IPS DF 4.7 (cell line): ENCODE results near the gene ENOPH1.

Source experiments
- DNase-seq: peaks from one replicate; pipeline ENCODE4 v3.0.0-alpha.2; 2013; ENCODE audit warnings: low spot score; ENCODE audit errors: extremely low read depth

Gene ENOPH1

DNA sequence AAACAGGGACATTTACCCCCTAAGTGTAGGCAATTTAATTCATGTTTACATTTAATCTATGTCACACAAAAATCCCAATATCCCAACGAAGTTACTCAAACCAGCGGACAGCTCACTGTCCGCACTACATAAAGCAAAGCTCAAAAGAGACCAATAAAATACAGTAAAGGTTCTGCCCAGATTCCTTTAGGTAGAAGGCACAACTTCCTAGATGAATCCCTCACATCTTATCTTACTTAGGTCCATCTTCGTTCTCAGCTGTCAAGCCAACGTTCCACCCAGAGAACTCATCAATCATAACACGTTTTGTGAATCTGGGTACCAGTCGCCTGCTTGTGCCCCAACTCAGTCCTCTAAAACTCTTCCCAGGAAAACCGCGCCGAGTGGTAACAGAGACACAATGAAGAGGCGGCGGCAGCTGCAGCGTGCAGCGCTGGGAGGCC, 1.8 kb upstream of the ENOPH1 start:
- DNase-seq: no peak

DNA sequence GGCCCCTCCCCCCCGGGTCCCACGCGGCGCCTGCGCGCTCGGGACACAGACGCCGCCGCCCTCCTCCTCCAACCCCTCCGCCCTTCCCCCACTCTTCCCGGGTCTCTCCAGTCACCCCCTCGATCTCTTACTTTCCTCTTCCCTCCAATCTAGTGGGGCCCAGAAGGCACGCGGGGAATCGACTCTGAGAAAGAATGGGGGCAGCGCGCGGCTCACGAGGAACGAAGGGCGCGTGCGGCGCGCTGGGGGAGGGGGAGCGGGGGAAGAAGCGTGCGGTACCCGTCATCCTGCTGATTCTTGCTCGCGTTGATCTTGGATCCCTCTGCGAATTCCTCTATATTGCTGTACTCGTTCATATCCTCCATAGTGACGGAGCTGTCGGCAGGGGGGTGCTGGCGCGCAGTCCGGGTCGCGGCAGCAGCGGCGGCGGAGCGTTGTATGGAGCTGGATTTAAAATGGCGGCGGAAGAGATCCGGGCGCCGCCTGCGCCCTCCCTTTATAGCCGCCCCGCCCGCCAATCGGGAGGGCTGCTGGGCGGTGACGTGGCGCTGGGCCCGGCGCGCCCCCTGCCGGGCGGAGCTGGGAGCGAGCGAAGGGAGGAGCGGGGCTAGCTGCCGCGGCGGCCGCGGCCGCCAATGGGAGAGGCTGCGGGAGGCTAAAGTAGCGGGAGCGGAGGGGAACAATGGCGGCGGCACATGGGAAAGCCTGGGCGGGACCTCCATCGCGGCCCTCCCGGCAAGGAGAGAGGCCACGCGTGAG, 1.2 kb upstream of the ENOPH1 start:
- no peak for DNase-seq

- DNase-seq: no peak
Observed at GRCh38 chr4:82429728-82430192, 630 bp upstream of the ENOPH1 start.

- no peak for DNase-seq
Observed at GRCh38 chr4:82430964-82431745, 765 bp downstream of the ENOPH1 start.

DNA sequence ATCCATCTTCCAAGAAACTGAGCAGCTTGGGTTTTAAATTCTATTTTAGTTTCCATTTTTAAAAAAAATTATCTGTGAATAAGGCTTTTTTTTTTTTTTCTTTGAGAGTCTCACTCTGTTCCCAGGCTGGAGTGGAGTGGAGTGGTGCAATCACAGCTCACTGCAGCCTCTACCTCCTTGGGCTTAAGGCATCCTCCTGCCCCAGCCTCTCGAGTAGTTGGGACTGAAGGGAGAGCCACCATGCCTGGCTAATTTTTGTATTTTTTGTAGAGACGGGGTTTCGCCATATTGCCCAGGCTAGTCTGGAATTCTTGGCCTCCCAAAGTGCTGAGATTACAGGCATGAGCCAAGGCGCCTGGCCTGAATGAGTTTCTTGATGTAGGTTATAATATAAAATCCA, 1.4 kb downstream of the ENOPH1 start:
- DNase-seq: no peak

DNA sequence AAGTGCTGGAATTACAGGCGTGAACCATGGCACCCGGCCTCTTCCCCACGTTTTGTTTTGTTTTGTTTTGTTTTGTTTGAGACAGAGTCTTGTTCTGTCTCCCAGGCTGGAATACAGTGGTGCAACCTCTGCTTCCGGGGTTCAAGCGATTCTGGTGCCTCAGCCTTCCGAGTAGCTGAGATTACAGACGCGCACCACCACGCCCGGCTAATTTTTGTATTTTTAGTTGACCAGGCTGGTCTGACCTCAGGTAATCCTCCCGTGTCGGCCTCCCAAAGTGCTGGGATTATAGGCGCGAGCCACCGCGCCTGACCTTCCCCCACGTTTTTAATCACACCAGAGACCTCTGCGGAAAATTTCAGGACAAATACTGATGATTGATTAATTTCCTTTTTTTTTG, 2.2 kb downstream of the ENOPH1 start:
- DNase-seq: no peak

GRCh38 chr4:82433791-82434190, 3.4 kb downstream of the ENOPH1 start:
- DNase-seq: no peak

GRCh38 chr4:82434949-82435348, 4.6 kb downstream of the ENOPH1 start:
- DNase-seq: no peak

GRCh38 chr4:82436130-82436529, 5.7 kb downstream of the ENOPH1 start:
- no peak for DNase-seq

- no peak for DNase-seq
Observed at GRCh38 chr4:82436780-82437179, 6.4 kb downstream of the ENOPH1 start.

DNA sequence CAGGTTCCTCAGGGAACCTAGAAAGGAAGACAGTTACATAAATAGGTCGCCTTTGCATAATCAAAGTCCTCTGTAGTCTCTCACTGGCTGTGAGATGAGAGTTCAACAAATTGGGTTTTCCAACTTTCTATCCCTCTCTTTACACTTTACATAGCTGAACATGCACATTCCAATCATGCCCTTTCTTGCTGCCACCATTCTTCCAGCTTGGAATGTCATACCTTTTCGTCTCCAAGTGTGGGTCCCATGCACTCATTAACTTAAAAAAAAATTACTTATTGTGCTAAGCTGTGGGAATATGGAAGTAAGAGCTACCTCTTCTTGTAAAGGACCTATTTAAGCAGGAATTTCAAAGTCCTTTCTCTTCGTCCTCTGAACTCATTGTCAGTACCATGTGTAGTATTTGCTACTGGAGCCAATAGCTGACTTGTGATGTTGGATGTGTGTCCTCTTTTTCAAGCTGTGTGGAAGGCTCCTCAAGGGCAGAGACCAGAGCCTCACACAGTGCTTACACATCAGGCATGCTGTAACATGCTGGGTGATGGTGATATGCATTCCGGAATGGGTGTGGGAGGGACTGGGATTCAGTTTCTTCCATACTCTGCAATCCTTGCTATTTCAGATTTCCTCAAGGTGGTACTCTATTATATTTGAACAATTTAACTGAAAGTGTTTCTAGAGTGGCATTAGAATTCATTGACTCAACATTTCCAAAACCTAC, 7.1 kb downstream of the ENOPH1 start:
- no peak for DNase-seq

- no peak for DNase-seq
Observed at GRCh38 chr4:82439088-82439487, 8.7 kb downstream of the ENOPH1 start.

DNA sequence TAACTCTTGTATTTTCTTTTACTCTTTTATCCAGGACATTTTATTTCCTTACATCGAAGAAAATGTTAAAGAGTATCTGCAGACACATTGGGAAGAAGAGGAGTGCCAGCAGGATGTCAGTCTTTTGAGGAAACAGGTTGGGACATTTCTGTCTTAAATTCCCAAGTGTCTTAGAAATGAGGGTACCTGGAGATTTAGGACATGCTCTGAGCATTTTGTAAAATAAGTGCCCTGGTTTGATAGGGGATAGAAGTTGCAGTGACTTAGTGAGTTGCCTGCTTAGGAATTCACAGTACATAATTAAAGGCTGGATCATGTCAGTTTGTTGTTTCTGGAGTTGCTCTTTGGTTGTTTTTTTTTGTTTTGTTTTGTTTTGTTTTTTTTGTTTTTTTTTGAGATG, 17.5 kb downstream of the ENOPH1 start:
- no peak for DNase-seq

GRCh38 chr4:82450966-82451755, 20.8 kb downstream of the ENOPH1 start:
- no peak for DNase-seq

GRCh38 chr4:82452026-82452425, 21.6 kb downstream of the ENOPH1 start:
- DNase-seq: no peak

GRCh38 chr4:82457266-82457665, 26.9 kb downstream of the ENOPH1 start:
- no peak for DNase-seq

- no peak for DNase-seq
Observed at GRCh38 chr4:82458729-82459128, 28.3 kb downstream of the ENOPH1 start.

DNA sequence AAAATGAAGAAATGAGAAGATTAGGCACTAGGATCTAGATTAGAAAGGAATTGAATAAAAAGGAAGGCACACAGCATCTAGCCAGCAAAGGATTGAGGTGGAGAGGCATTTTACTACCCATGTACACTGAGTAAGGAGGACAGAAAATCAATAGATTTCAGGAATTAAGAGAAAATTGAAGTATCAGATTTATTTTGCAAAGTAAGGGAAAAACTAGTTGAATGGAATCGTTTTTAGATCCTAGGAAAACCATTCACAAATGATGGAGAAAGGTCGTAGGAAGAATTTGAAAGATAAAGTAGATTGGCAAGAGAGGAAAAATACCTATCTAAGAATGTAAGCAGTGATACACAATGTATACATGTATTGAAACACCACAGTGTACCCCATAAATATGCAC, 31.3 kb downstream of the ENOPH1 start:
- DNase-seq: no peak

DNA sequence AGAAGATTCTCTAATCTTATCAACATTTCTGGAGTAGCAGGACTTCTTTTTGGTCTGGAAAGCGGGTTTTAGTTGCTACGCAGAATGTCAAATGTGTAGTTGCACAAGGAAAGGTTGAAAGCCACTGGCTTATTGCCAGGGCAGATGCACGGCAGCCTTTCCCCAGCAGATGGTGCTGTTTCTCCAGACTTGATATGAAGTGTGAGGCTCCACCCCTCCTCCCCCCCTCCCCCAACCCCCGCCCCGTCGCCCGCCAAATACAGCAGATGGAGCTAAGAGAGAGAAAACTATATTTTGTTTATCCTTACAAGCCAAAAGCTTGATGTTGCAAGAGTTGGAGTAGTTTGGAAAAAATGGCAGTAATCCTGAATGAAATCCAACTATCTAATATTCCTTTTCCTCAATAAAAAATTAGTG, 32.0 kb downstream of the ENOPH1 start:
- DNase-seq: peak; percentile 62

GRCh38 chr4:82463221-82463620, 32.8 kb downstream of the ENOPH1 start:
- no peak for DNase-seq

- no peak for DNase-seq
Observed at GRCh38 chr4:82467471-82467870, 37.1 kb downstream of the ENOPH1 start.
